Mucosa of descending colon (tissue), 3 donors: ENCODE results near the gene GPC6. TPM values are rescaled to one million over a fixed set of nuclear protein-coding genes. Genes with fewer than 3 reads are reported as not detected.

Source experiments
- ATAC-seq: fragments of 200-7000 bp; cut with Tn5 transposase; one replicate; pipeline ENCODE4 v1.9.1; 2020; ENCODE audit warnings: mild to moderate bottlenecking, moderate library complexity
- DNase-seq, 3 donors: peaks; one replicate each; pipeline ENCODE4 v3.0.0-alpha.2; 2020
- H3K36me3 ChIP-seq: fragments of 200-600 bp; one replicate; pipeline ENCODE4 v1.8.0; 2021; ENCODE audit warnings: low read depth, mild to moderate bottlenecking
- H3K4me1 ChIP-seq: fragments of 200-600 bp; one replicate; pipeline ENCODE4 v1.8.0; 2021; ENCODE audit warnings: low read depth, mild to moderate bottlenecking
- H3K4me3 ChIP-seq: fragments of 200-600 bp; one replicate; pipeline ENCODE4 v1.8.0; 2021; ENCODE audit warnings: mild to moderate bottlenecking
- H3K9me3 ChIP-seq: fragments of 200-600 bp; one replicate; pipeline ENCODE4 v1.8.0; 2021; ENCODE audit warnings: mild to moderate bottlenecking
- intact Hi-C, 2 donors: fragments of 100-400 bp; cut with DNase I in 1 of 2; cut with micrococcal nuclease in 1 of 2; formaldehyde crosslinking; loops; one replicate each; pipeline versions ENCODE4 v1.11.0 to v1.11.1; 2022; cut with DNase I, micrococcal nuclease
- total RNA-seq, 3 donors: library from RNA; stranded (reverse); fragmentation: NEBNext Ultra II Directional in 2 of 3; extraction: Animal tissue kit (Norgen Biotek cat#: 25700) in 2 of 3; gene quantifications; one replicate each; pipeline versions ENCODE4 v1.2.1 to v1.2.4, GENCODE V29; 2021 to 2023
- TF ChIP-seq, protein P1 (sequence below): fragments of 200-600 bp; IDR thresholded peaks from one replicate; pipeline ENCODE4 v1.8.0; 2022; ENCODE audit warnings: antibody characterized with exemption, mild to moderate bottlenecking
- donor health status: DM: no; HTN: no; CAD: no; lungs with moderate emphysema.
- donor health status: DM: no; HTN: no; CAD: no.
- donor health status: DM: no; HTN: yes; CAD: no.

The GPC6 gene
- total RNA-seq, 3 donors from 2014 or later, result 2.7 to 11.3 (median 7.5) TPM

DNA sequence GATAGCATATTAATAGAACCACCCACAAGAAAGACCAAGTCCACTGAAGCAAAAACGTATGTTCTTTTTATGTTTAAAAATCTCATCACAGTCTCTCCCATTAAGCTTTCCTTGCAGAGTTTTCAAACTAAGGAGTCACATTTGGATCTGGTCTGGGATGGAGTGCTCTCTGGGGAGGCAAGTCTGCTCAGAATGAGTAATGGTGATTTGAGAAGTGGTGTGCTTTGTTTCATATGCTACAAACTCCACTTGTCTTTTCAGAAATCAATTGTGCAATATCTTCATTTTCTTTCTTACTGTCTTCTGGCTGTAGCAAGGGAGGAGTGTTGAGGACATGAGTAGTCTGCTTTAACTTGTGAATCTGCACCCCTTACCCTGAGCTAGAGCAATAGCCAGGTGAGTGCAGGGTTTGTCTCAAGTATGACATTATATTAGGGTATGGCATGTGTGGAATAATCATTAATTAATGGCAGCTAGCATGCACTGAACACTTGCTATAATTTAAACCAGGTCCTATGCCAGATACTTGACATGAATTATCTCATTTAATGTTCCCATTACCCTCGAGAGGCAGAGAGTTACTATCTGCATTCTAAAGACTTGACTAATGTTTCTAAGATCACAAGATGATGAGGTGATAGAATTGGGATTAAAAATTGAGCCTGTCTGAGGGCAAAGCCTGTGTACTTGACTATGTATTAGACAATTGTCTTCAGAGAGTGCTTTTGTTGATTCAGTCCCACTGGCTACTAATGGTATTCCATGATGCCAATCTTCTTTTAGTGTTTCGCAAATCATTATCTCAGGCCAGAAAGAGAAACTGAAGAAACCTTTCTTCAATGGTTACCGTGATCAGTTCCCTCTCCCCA, 171.8 kb downstream of the GPC6 start:
- no peak for ATAC-seq
- no peaks in the 10 kb centered on the region for H3K36me3 ChIP-seq
- TF ChIP-seq, protein P1, sequence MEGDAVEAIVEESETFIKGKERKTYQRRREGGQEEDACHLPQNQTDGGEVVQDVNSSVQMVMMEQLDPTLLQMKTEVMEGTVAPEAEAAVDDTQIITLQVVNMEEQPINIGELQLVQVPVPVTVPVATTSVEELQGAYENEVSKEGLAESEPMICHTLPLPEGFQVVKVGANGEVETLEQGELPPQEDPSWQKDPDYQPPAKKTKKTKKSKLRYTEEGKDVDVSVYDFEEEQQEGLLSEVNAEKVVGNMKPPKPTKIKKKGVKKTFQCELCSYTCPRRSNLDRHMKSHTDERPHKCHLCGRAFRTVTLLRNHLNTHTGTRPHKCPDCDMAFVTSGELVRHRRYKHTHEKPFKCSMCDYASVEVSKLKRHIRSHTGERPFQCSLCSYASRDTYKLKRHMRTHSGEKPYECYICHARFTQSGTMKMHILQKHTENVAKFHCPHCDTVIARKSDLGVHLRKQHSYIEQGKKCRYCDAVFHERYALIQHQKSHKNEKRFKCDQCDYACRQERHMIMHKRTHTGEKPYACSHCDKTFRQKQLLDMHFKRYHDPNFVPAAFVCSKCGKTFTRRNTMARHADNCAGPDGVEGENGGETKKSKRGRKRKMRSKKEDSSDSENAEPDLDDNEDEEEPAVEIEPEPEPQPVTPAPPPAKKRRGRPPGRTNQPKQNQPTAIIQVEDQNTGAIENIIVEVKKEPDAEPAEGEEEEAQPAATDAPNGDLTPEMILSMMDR, result no peak

DNA sequence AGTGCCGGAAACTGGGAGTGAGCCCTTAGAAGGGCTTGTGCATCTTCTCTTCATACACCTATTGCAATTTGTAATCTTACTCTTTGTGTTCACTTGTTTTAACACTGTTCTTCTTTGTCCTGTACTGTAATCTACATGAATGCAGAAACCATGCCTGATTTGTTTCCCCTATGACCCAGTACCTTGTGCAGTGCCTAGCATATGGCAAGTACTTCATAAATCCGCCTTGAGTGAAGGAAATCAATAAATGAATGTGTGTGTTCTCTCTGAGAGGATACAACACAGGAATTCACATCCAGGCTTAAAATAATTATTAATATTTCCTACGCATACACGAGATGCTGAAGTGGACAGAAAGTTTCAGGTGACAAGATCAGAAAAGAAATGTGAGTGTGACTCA, 172.6 kb downstream of the GPC6 start:
- DNase-seq, result no peak
- Histone ChIP-seq H3K36me3 (no peaks in the 10 kb centered on the region), H3K4me1 (peaks cover 3% of the 10 kb centered on the region), H3K9me3 (no peaks in the 10 kb centered on the region), H3K4me3 (no peak overlapping the region)
- no peak for ATAC-seq
- intact Hi-C loops, result no loop called here
- TF ChIP-seq, protein P1, result no peak

More for the DNA sequence above, 171.8 kb downstream of the GPC6 start:
- DNase-seq, result no peak
- intact Hi-C loops, result no loop called here
- H3K4me1 ChIP-seq, result peaks cover 3% of the 10 kb centered on the region
- H3K9me3 ChIP-seq, result no peaks in the 10 kb centered on the region
- H3K4me3 ChIP-seq, result no peak overlapping the region

DNA sequence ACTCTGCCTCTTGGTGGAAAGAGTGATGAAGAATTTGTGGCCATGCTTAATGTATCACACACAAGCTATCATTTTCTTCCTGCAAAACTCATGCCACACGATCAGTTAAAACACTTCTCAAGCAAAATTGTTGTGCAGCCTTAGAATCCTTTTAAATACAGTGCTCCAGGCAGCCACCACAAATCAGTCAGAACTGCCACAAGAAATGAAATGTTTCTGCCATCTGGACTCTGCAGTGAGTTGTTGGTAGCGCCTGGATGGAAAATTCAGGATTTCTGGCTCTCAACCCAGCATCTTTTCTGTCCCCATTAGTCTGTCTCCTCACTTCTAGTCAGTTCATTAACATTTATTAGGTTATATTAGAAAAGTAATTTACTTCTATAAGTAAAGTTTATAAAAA, 179.5 kb downstream of the GPC6 start:
- no peak for DNase-seq
- H3K9me3 ChIP-seq, result no peaks in the 10 kb centered on the region
- no peaks in the 10 kb centered on the region for H3K36me3 ChIP-seq
- TF ChIP-seq, protein P1, result no peak
- H3K4me3 ChIP-seq, result no peak overlapping the region
- intact Hi-C loops, result no loop called here
- H3K4me1 ChIP-seq, result no peaks in the 10 kb centered on the region
- no peak for ATAC-seq

DNA sequence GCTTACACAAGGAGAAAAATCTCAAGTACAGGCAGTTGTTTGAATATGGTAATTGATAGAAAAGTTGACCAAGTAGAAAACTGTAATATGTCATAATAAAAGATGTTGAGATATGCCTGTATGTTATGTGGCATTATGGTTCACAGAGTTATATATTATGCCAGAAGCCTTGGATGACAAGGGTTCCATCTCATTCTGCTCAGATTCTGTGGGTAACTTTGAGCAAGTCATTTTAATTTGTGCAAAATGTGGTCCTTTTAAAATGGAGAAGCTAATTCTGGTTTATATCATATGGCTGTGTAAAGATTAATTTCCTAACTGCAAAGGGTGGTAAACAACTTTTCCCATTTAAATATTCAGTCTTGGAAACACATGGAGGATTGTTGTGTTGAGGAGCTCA, 180.9 kb downstream of the GPC6 start:
- TF ChIP-seq, protein P1, result no peak
- no peaks in the 10 kb centered on the region for H3K36me3 ChIP-seq
- ATAC-seq, result no peak

DNA sequence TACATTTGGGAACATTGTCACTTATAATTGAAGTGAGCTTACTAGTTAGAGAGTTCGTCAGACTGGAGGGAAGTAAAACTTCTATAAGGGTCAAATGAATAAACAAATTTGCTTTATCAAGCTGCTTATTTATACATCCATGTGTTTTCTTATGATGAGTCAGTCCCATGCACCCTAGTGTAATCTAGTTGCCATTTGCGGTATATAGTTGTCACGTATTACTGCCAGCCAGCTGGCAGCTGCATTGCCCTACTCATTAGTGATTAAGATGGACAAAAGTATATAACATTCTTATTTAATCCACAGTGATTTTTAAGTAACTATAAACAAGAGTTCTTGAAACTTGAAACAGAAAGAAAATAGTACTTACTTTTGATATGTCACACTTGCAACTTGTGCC, 182.4 kb downstream of the GPC6 start:
- DNase-seq (no peak), ATAC-seq (no peak)
- Histone ChIP-seq H3K9me3 (no peaks in the 10 kb centered on the region), H3K4me3 (no peak overlapping the region), H3K36me3 (no peaks in the 10 kb centered on the region), H3K4me1 (no peaks in the 10 kb centered on the region)
- intact Hi-C loops, result no loop called here
- TF ChIP-seq, protein P1, result no peak

More for the DNA sequence above, 180.9 kb downstream of the GPC6 start:
- Histone ChIP-seq H3K4me1 (no peaks in the 10 kb centered on the region), H3K4me3 (no peak overlapping the region), H3K9me3 (no peaks in the 10 kb centered on the region)
- intact Hi-C loops, result no loop called here
- DNase-seq, result no peak
